ENCODE results near the gene ANTXRL.

DNA sequence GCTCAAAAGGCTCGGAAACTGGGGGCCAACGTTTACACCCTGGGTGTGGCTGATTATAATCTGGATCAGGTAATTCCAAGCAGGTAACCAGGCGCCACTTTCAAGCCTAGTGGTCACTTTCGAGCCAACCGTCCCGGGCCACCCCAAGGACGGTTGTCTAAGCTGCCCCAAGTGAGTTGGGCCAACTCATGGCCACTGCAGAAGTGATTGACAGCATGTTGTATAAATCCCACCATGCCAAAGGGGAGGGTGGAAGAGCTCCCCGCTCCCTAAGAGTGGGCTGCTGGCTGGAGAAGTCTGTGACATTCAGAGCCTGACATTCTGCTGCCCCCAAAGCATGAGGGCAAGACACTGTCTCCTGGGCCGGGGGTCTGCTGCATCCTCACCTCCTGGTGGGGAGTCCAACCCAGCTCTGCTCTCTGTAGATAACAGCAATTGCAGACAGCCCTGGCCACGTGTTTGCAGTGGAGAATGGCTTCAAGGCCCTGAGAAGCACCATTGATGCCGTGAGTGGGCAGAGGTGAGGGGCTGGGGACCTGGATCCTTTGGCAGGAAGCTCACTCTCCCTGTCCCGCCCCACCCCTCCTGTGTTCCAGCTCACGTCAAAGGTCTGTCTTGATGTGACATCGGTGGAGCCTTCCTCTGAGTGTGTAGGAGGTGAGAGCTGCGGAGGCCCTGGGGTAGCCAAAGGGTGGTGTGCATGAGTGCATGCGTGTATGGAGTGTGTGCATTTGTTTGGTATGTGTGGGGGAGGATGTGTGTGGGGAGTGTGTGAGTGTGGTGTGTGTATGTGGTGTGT is 10.8 kb downstream of the ANTXRL start:
- TF ChIP-seq, protein P1, sequence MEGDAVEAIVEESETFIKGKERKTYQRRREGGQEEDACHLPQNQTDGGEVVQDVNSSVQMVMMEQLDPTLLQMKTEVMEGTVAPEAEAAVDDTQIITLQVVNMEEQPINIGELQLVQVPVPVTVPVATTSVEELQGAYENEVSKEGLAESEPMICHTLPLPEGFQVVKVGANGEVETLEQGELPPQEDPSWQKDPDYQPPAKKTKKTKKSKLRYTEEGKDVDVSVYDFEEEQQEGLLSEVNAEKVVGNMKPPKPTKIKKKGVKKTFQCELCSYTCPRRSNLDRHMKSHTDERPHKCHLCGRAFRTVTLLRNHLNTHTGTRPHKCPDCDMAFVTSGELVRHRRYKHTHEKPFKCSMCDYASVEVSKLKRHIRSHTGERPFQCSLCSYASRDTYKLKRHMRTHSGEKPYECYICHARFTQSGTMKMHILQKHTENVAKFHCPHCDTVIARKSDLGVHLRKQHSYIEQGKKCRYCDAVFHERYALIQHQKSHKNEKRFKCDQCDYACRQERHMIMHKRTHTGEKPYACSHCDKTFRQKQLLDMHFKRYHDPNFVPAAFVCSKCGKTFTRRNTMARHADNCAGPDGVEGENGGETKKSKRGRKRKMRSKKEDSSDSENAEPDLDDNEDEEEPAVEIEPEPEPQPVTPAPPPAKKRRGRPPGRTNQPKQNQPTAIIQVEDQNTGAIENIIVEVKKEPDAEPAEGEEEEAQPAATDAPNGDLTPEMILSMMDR (IDR thresholded peaks at IDR 0.05; ENCODE audit: low read depth, low read length): no peak
- TF ChIP-seq, protein P2, sequence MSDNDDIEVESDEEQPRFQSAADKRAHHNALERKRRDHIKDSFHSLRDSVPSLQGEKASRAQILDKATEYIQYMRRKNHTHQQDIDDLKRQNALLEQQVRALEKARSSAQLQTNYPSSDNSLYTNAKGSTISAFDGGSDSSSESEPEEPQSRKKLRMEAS (IDR thresholded peaks at IDR 0.05; ENCODE audit: low read depth, low read length): no peak
- TF ChIP-seq POLR2A (IDR thresholded peaks at IDR 0.05; ENCODE audit: extremely low read depth, insufficient read length) (no peak), MYC (IDR thresholded peaks at IDR 0.05; ENCODE audit: low read depth, low read length) (no peak)

All from NB4 (cell line).